MM.1S (cell line): ENCODE measurements around the gene NXT1.

Experiments used
- DNase-seq: peaks from one replicate; pipeline ENCODE4 v3.0.0-alpha.2; 2015
- H2AFZ ChIP-seq: fragments of 300-600 bp; sonication (generic); 2 replicates; pipeline ENCODE4 v1.6.0; 2016; ENCODE audit warnings: antibody characterized with exemption, low read length
- H3F3A ChIP-seq: fragments of 300-600 bp; sonication (generic); 2 replicates; pipeline ENCODE4 v1.6.1; 2016; ENCODE audit warnings: mild to moderate bottlenecking, antibody characterized with exemption, low read length, moderate library complexity, mixed read lengths; ENCODE audit not compliant: insufficient read depth
- H3K27ac ChIP-seq: fragments of 300-600 bp; sonication (generic); 2 replicates; pipeline ENCODE4 v1.5.1; 2016; ENCODE audit warnings: mild to moderate bottlenecking, low read length
- H3K27me3 ChIP-seq: fragments of 300-600 bp; sonication (generic); replicated peaks from 2 replicates; pipeline ENCODE4 v1.6.0; 2016; ENCODE audit warnings: low read length; ENCODE audit not compliant: insufficient read depth
- H3K36me3 ChIP-seq: fragments of 300-600 bp; sonication (generic); replicated peaks from 2 replicates; pipeline ENCODE4 v1.6.1; 2016; ENCODE audit warnings: mild to moderate bottlenecking, low read length, mixed read lengths; ENCODE audit not compliant: insufficient read depth
- H3K4me1 ChIP-seq: fragments of 300-600 bp; sonication (generic); 2 replicates; pipeline ENCODE4 v1.6.1; 2016; ENCODE audit warnings: low read length, mixed read lengths
- H3K4me2 ChIP-seq: fragments of 300-600 bp; sonication (generic); 2 replicates; pipeline ENCODE4 v1.6.0; 2016; ENCODE audit warnings: low read depth, low read length
- H3K4me3 ChIP-seq: fragments of 300-600 bp; sonication (generic); 2 replicates; pipeline ENCODE4 v1.5.1; 2016; ENCODE audit warnings: low read length, mixed read lengths
- H3K79me2 ChIP-seq: fragments of 300-600 bp; sonication (generic); 2 replicates; pipeline ENCODE4 v1.6.1; 2016; ENCODE audit warnings: mixed run types, low read length, mixed read lengths
- H3K9ac ChIP-seq: fragments of 300-600 bp; sonication (generic); 2 replicates; pipeline ENCODE4 v1.6.1; 2016; ENCODE audit warnings: low read length, mixed read lengths
- H3K9me2 ChIP-seq: fragments of 300-600 bp; sonication (generic); replicated peaks from 2 replicates; pipeline ENCODE4 v1.6.1; 2016; ENCODE audit warnings: mild to moderate bottlenecking, low read length, mixed read lengths; ENCODE audit not compliant: insufficient read depth
- H3K9me3 ChIP-seq: fragments of 300-600 bp; sonication (generic); replicated peaks from 2 replicates; pipeline ENCODE4 v1.6.1; 2016; ENCODE audit warnings: mild to moderate bottlenecking, low read length, mixed read lengths; ENCODE audit not compliant: insufficient read depth
- H4K20me1 ChIP-seq: fragments of 300-600 bp; sonication (generic); 2 replicates; pipeline ENCODE4 v1.6.1; 2016; ENCODE audit warnings: mild to moderate bottlenecking, low read length, moderate library complexity, mixed read lengths; ENCODE audit not compliant: insufficient read depth
- CTCF ChIP-seq: fragments of 300-600 bp; sonication (generic); IDR thresholded peaks from 2 replicates; pipeline ENCODE4 v1.5.1; 2016; ENCODE audit warnings: antibody characterized with exemption, low read length, mixed read lengths
- EZH2 ChIP-seq: fragments of 300-600 bp; sonication (generic); optimal IDR thresholded peaks from 2 replicates; pipeline ENCODE3; 2017; ENCODE audit warnings: low read depth, mild to moderate bottlenecking, antibody characterized with exemption, low read length, mixed read lengths
- EZH2phosphoT487 ChIP-seq: fragments of 300-600 bp; sonication (generic); IDR thresholded peaks from 2 replicates; pipeline ENCODE4 v1.6.1; 2018; ENCODE audit warnings: antibody characterized with exemption, low read length

NXT1 gene

GRCh38 chr20:23332467-23332866 is 18.1 kb upstream of the NXT1 start:
- TF ChIP-seq EZH2phosphoT487 (no peak), CTCF (no peak), EZH2 (no peak)
- H3K9me3 ChIP-seq, result no peaks in the 10 kb centered on the region
- no peak overlapping the region for H3K4me2 ChIP-seq
- H3K4me1 ChIP-seq, result no peaks in the 10 kb centered on the region
- no peaks in the 10 kb centered on the region for H3K36me3 ChIP-seq
- H3F3A ChIP-seq, result no peaks in the 10 kb centered on the region
- H3K27me3 ChIP-seq, result no peaks in the 10 kb centered on the region
- H3K9me2 ChIP-seq, result no peaks in the 10 kb centered on the region
- H3K9ac ChIP-seq, result no peak overlapping the region
- H3K4me3 ChIP-seq, result no peak overlapping the region
- H4K20me1 ChIP-seq, result no peaks in the 10 kb centered on the region
- DNase-seq, result no peak
- H3K79me2 ChIP-seq, result no peaks in the 10 kb centered on the region
- H2AFZ ChIP-seq, result no peak overlapping the region
- H3K27ac ChIP-seq, result no peak overlapping the region

GRCh38 chr20:23334111-23334510 is 16.5 kb upstream of the NXT1 start:
- no peak overlapping the region for H3K4me3 ChIP-seq

GRCh38 chr20:23335521-23335920 is 15.1 kb upstream of the NXT1 start:
- no peaks in the 10 kb centered on the region for H3K9me2 ChIP-seq
- TF ChIP-seq EZH2phosphoT487, result no peak
- no peak for TF ChIP-seq CTCF
- TF ChIP-seq EZH2, result no peak
- H3K27me3 ChIP-seq, result no peaks in the 10 kb centered on the region
- no peaks in the 10 kb centered on the region for H3K4me1 ChIP-seq
- no peaks in the 10 kb centered on the region for H3K36me3 ChIP-seq
- H2AFZ ChIP-seq, result no peak overlapping the region
- H3K9me3 ChIP-seq, result no peaks in the 10 kb centered on the region
- H3F3A ChIP-seq, result no peaks in the 10 kb centered on the region
- no peak overlapping the region for H3K4me3 ChIP-seq
- no peak for DNase-seq
- no peak overlapping the region for H3K9ac ChIP-seq
- H3K4me2 ChIP-seq, result no peak overlapping the region
- H3K27ac ChIP-seq, result no peak overlapping the region
- no peaks in the 10 kb centered on the region for H3K79me2 ChIP-seq
- H4K20me1 ChIP-seq, result no peaks in the 10 kb centered on the region

More at GRCh38 chr20:23334111-23334510, 16.5 kb upstream of the NXT1 start:
- DNase-seq, result no peak
- H3K4me2 ChIP-seq, result no peak overlapping the region
- no peaks in the 10 kb centered on the region for H3K4me1 ChIP-seq
- H4K20me1 ChIP-seq, result no peaks in the 10 kb centered on the region
- no peaks in the 10 kb centered on the region for H3K79me2 ChIP-seq
- no peak for TF ChIP-seq CTCF
- TF ChIP-seq EZH2, result no peak
- H3K9me2 ChIP-seq, result no peaks in the 10 kb centered on the region
- no peaks in the 10 kb centered on the region for H3K36me3 ChIP-seq
- no peak overlapping the region for H3K9ac ChIP-seq
- H3K27me3 ChIP-seq, result no peaks in the 10 kb centered on the region
- no peak overlapping the region for H3K27ac ChIP-seq
- H3K9me3 ChIP-seq, result no peaks in the 10 kb centered on the region
- no peaks in the 10 kb centered on the region for H3F3A ChIP-seq
- no peak overlapping the region for H2AFZ ChIP-seq

GRCh38 chr20:23336476-23336875 is 14.1 kb upstream of the NXT1 start:
- TF ChIP-seq CTCF (no peak), EZH2 (no peak)
- H4K20me1 ChIP-seq, result no peaks in the 10 kb centered on the region
- H3K27ac ChIP-seq, result no peak overlapping the region
- H3K9me2 ChIP-seq, result no peaks in the 10 kb centered on the region
- DNase-seq, result no peak
- H3K36me3 ChIP-seq, result no peaks in the 10 kb centered on the region
- no peak overlapping the region for H3K4me3 ChIP-seq
- H2AFZ ChIP-seq, result no peak overlapping the region
- no peaks in the 10 kb centered on the region for H3K9me3 ChIP-seq
- no peak overlapping the region for H3K9ac ChIP-seq
- H3K4me2 ChIP-seq, result no peak overlapping the region
- no peaks in the 10 kb centered on the region for H3F3A ChIP-seq
- H3K4me1 ChIP-seq, result no peaks in the 10 kb centered on the region
- no peaks in the 10 kb centered on the region for H3K79me2 ChIP-seq
- no peaks in the 10 kb centered on the region for H3K27me3 ChIP-seq
